ENCODE data around the gene CDV3. TPM values are rescaled to one million over a fixed set of nuclear protein-coding genes. Genes with fewer than 3 reads are reported as not detected.

Gene CDV3
- total and polyA plus RNA-seq, 10 of the 15 experiments (the other 5 are each of a cell fraction or from before 2014, with no cell fraction given), result 42.3 to 466 (median 136) TPM

- H4K20me1 ChIP-seq (ENCODE audit: control insufficient read depth, insufficient read depth), result no peaks in the 10 kb centered on the region
- TF ChIP-seq SREBF1 (IDR thresholded peaks at IDR 0.05; ENCODE audit: low read length) (no peak), TCF3 (IDR thresholded peaks at IDR 0.05; ENCODE audit: borderline replicate concordance, insufficient read depth, low read depth, low read length) (no peak), SREBF2 (IDR thresholded peaks at IDR 0.05; ENCODE audit: low read length) (no peak), SUPT20H (IDR thresholded peaks at IDR 0.05; ENCODE audit: borderline replicate concordance, control insufficient read depth, low read depth, low read length) (no peak), MYC (IDR thresholded peaks at IDR 0.05; ENCODE audit: insufficient read depth, insufficient read length, insufficient replicate concordance, low read length, severe bottlenecking) (no peak), CHD2 (IDR thresholded peaks at IDR 0.05; ENCODE audit: borderline replicate concordance, low read depth, low read length) (no peak), RB1 (IDR thresholded peaks at IDR 0.05; ENCODE audit: borderline replicate concordance) (no peak), BHLHE40 (IDR thresholded peaks at IDR 0.05; ENCODE audit: borderline replicate concordance in 1 of 2, low read depth in 2 of 2, low read length in 1 of 2) (no peak), NFYB (IDR thresholded peaks at IDR 0.05; ENCODE audit: insufficient read depth, low read depth, low read length) (no peak), ETV6 (conservative IDR thresholded peaks at IDR 0.05 in 1 of 2, IDR thresholded peaks at IDR 0.05 in 1 of 2; ENCODE audit: borderline replicate concordance in 1 of 2, low read depth in 1 of 2) (no peak), TBL1XR1 (IDR thresholded peaks at IDR 0.05; ENCODE audit: low read depth, low read length) (no peak), KDM1A (IDR thresholded peaks at IDR 0.05; ENCODE audit: borderline replicate concordance) (no peak), SMAD5 (IDR thresholded peaks at IDR 0.05; ENCODE audit: low read depth) (no peak), PKNOX1 (IDR thresholded peaks at IDR 0.05) (no peak), NR2C2 (IDR thresholded peaks at IDR 0.05; ENCODE audit: borderline replicate concordance, control insufficient read depth, insufficient read length, low read depth) (no peak), LARP7 (IDR thresholded peaks at IDR 0.05) (no peak)
- TF ChIP-seq, protein P1, sequence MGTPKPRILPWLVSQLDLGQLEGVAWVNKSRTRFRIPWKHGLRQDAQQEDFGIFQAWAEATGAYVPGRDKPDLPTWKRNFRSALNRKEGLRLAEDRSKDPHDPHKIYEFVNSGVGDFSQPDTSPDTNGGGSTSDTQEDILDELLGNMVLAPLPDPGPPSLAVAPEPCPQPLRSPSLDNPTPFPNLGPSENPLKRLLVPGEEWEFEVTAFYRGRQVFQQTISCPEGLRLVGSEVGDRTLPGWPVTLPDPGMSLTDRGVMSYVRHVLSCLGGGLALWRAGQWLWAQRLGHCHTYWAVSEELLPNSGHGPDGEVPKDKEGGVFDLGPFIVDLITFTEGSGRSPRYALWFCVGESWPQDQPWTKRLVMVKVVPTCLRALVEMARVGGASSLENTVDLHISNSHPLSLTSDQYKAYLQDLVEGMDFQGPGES (IDR thresholded peaks at IDR 0.05), result no peak
- TF ChIP-seq, protein P2, sequence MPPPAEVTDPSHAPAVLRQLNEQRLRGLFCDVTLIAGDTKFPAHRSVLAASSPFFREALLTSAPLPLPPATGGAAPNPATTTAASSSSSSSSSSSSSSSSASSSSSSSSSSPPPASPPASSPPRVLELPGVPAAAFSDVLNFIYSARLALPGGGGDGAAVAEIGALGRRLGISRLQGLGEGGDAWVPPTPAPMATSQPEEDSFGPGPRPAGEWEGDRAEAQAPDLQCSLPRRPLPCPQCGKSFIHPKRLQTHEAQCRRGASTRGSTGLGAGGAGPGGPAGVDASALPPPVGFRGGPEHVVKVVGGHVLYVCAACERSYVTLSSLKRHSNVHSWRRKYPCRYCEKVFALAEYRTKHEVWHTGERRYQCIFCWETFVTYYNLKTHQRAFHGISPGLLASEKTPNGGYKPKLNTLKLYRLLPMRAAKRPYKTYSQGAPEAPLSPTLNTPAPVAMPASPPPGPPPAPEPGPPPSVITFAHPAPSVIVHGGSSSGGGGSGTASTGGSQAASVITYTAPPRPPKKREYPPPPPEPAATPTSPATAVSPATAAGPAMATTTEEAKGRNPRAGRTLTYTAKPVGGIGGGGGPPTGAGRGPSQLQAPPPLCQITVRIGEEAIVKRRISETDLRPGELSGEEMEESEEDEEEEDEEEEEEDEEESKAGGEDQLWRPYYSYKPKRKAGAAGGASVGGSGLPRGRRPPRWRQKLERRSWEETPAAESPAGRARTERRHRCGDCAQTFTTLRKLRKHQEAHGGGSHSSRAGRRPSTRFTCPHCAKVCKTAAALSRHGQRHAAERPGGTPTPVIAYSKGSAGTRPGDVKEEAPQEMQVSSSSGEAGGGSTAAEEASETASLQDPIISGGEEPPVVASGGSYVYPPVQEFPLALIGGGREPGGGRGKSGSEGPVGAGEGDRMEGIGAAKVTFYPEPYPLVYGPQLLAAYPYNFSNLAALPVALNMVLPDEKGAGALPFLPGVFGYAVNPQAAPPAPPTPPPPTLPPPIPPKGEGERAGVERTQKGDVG (CRISPR knock-in tag; IDR thresholded peaks at IDR 0.05), result no peak
These were observed 37.3 kb upstream of the CDV3 start for GRCh38 chr3:133535971-133536881.

More at GRCh38 chr3:133535971-133536881, 37.3 kb upstream of the CDV3 start:
- intact Hi-C loops (cut with micrococcal nuclease; ENCODE audit: unreplicated experiment), result no loop called here
- H3K27me3 ChIP-seq (replicated peaks in 1 of 2; ENCODE audit: control insufficient read depth in 2 of 2, insufficient read depth in 2 of 2, low read length in 1 of 2), result no peaks in the 10 kb centered on the region
- H3K4me2 ChIP-seq (ENCODE audit: control insufficient read depth, insufficient read depth), result no peak overlapping the region
- FAIRE-seq, result no peak
- ChIA-PET RAD21 (ENCODE audit: unreplicated experiment) (no interaction called here), POLR2A (no interaction called here), CTCF (interaction anchor here (0.6 to 0.9 kb wide), 3 partner anchors 9 to 169 kb away, joined by 3 read pairs; no protein-coding TSS in a partner anchor), SMC1A (ENCODE audit: uncharacterized antibody, unreplicated experiment) (interaction anchor here (1.0 to 1.7 kb wide), 6 partner anchors 11 to 80 kb away, joined by 3 to 6 read pairs (median 4); no protein-coding TSS in a partner anchor)
- H3K4me1 ChIP-seq (ENCODE audit: control insufficient read depth, insufficient read depth, low read length), result peaks cover 9% of the 10 kb centered on the region
- WGBS (ENCODE audit: insufficient coverage, insufficient replicate concordance, low lambda C conversion rate, missing lambda C conversion rate), result 35% methylated on average over 1 of the region's 1 CpG
- DNase-seq (ENCODE audit: low read depth, low spot score), result no peak
- no peak overlapping the region for H3K9ac ChIP-seq (ENCODE audit: control insufficient read depth, insufficient read depth, low read length)
- no peak overlapping the region for H2AFZ ChIP-seq (ENCODE audit: control insufficient read depth, low read depth, low read length)
- no peaks in the 10 kb centered on the region for H3K36me3 ChIP-seq (ENCODE audit: control insufficient read depth in 2 of 2, insufficient read depth in 2 of 2, low read length in 1 of 2)
- in situ Hi-C loops (cut with MboI), result no loop called here
- no peaks in the 10 kb centered on the region for H3K79me2 ChIP-seq (ENCODE audit: control insufficient read depth, insufficient read depth, low read length)
- no peak for ATAC-seq
- H3K27ac ChIP-seq (ENCODE audit: control insufficient read depth, insufficient read depth), result no peak overlapping the region
- BruUV-seq (replicated peaks), result no TSS peak
- H3K9me3 ChIP-seq (replicated peaks; ENCODE audit: control insufficient read depth, insufficient read depth, low read length), result no peaks in the 10 kb centered on the region; the same call in 2 of the 3 replicates
- H3K4me3 ChIP-seq, result no peak overlapping the region

All from GM12878 (cell line).